Ovary (tissue), 9 donors: Measurements from ENCODE around the gene SBNO2. TPM values are rescaled to one million over a fixed set of nuclear protein-coding genes. Genes with fewer than 3 reads are reported as not detected.
A peak's percentile ranks its signal among the peaks of the same experiment; 100 is the strongest.

Source experiments
- DNase-seq, 5 donors: peaks; one replicate each; pipeline ENCODE4 v3.0.0-alpha.2; 2019 to 2020
- H3K27ac ChIP-seq, 2 donors: fragments of 200-600 bp; one replicate each; pipeline versions ENCODE4 v1.5.1 to v1.8.0; 2019 to 2022
- H3K27me3 ChIP-seq: fragments of 200-600 bp; one replicate; pipeline ENCODE4 v1.8.0; 2022
- H3K36me3 ChIP-seq: fragments of 200-600 bp; sonication (generic); one replicate; pipeline ENCODE4 v1.5.1; 2019
- H3K4me1 ChIP-seq: one replicate; pipeline ENCODE4 v1.8.1; 2013; ENCODE audit warnings: mild to moderate bottlenecking, moderate library complexity; ENCODE audit not compliant: insufficient read depth
- H3K4me3 ChIP-seq: fragments of 200-600 bp; sonication (generic); one replicate; pipeline ENCODE4 v1.5.1; 2017
- H3K9me3 ChIP-seq, 2 donors: fragments of 200-600 bp in 1 of 2; sonication (generic) in 1 of 2; one replicate each; pipeline versions ENCODE4 v1.5.1 to v1.8.1; 2013 to 2019; ENCODE audit warnings: mild to moderate bottlenecking in 1 of 2, moderate library complexity in 1 of 2
- CTCF ChIP-seq, 3 donors: fragments of 450-650 bp in 2 of 3; fragments of 200-600 bp in 1 of 3; IDR thresholded peaks; one replicate each; pipeline versions ENCODE4 v1.5.1 to v1.8.0; 2016 to 2022; ENCODE audit warnings: antibody characterized with exemption in 3 of 3, mild to moderate bottlenecking in 1 of 3
- EP300 ChIP-seq: sonication (generic); formaldehyde crosslinking; IDR thresholded peaks from one replicate; pipeline ENCODE4 v1.6.1; 2017; ENCODE audit warnings: antibody characterized with exemption
- POLR2A ChIP-seq: fragments of 450-650 bp; IDR thresholded peaks from one replicate; pipeline ENCODE4 v1.6.1; 2017; ENCODE audit warnings: antibody characterized with exemption, mild to moderate bottlenecking, moderate library complexity
- WGBS, 3 donors: extraction: QIAGEN DNeasy Blood & Tissue Kit in 1 of 3; methylation state at CpG; one replicate each; pipeline versions ENCODE4 v1.1.5 to v1.1.7; 2013 to 2017; 5-methylcytosine and 5-hydroxymethylcytosine counted together
- intact Hi-C, 4 donors: fragments of 100-400 bp; cut with DNase I; formaldehyde crosslinking; loops; one replicate each; pipeline versions ENCODE4 v1.11.0 to v1.15.1; 2022 to 2023
- polyA plus RNA-seq, 2 donors: library from polyadenylated mRNA; stranded (reverse); fragments of 200-250 nt in 1 of 2; fragments of 350-450 nt in 1 of 2; fragmentation: Illumina TruSeq in 1 of 2; extraction: RNeasy Lipid Tissue Mini Kit (QIAGEN cat#74804) in 1 of 2; gene quantifications; one replicate each; pipeline ENCODE4 v1.2.3, GENCODE V29; 2013 to 2014
- total RNA-seq, 7 donors: library from RNA; depleted of rRNA in 2 of 7; stranded (reverse); fragments of >200 nt in 2 of 7; fragmentation: NEBNext Ultra II Directional in 3 of 7; extraction: Animal tissue kit (Norgen Biotek cat#: 25700) in 3 of 7; gene quantifications; one replicate each; pipeline versions ENCODE4 v1.1.0 to v1.2.4, GENCODE V29; 2016 to 2023
- donor health status: DM: no; HTN: no; CAD: no; lungs with moderate emphysema.
- donor health status: DM: no; HTN: no; CAD: no.
- donor health status: Bipolar disorder and iron deficiency.
- donor health status: DM: yes; HTN: yes; CAD: no.
- donor health status: DM: no; HTN: no; CAD: no.
- donor health status: DM: yes; HTN: yes; CAD: no.

Gene SBNO2
- total and polyA plus RNA-seq, 9 donors = 6.1 to 92.6 (median 60.9) TPM

GRCh38 chr19:1150333-1151036 is 23.6 kb downstream of the SBNO2 start:
- WGBS, 3 donors = 80 to 86% (median 84%) methylated on average over 27 to 33 of the region's 33 CpGs
- Histone ChIP-seq H3K4me3 (no peak overlapping the region), H3K9me3 (no peaks in the 10 kb centered on the region), H3K36me3 (no peaks in the 10 kb centered on the region), H3K27ac (no peak overlapping the region), H3K27me3 (no peaks in the 10 kb centered on the region), H3K4me1 (peaks cover 17% of the 10 kb centered on the region)
- intact Hi-C loops = loop anchor here in 1 of 4 donors (10.0 kb wide), 1 partner anchor 1154 kb away; the partner anchor contains the start of gene LINGO3
- peak in 1 of 5 donors; percentile 7 for DNase-seq
- TF ChIP-seq EP300 (no peak), CTCF (IDR thresholded peaks at IDR 0.05) (no peak), POLR2A (no peak)

- H3K4me1 ChIP-seq = peaks cover 9% of the 10 kb centered on the region
- no peak overlapping the region for H3K4me3 ChIP-seq
- intact Hi-C loops = loop anchor here in 1 of 4 donors (10.0 kb wide), 1 partner anchor 1155 kb away; the partner anchor contains the start of gene LINGO3
- no peaks in the 10 kb centered on the region for H3K9me3 ChIP-seq
- WGBS, 3 donors = 92 to 94% (median 92%) methylated on average over 39 of the region's 39 CpGs
- DNase-seq = peak in 1 of 5 donors; percentile 10
- TF ChIP-seq EP300 (no peak), POLR2A (no peak)
- no peaks in the 10 kb centered on the region for H3K27me3 ChIP-seq
- H3K27ac ChIP-seq = no peak overlapping the region
- H3K36me3 ChIP-seq = no peaks in the 10 kb centered on the region
Observed at GRCh38 chr19:1149259-1150045, 24.6 kb downstream of the SBNO2 start.

- Histone ChIP-seq H3K27me3 (no peaks in the 10 kb centered on the region), H3K36me3 (no peaks in the 10 kb centered on the region), H3K4me1 (peaks cover 6% of the 10 kb centered on the region), H3K9me3 (no peaks in the 10 kb centered on the region), H3K27ac (no peak overlapping the region), H3K4me3 (no peak overlapping the region)
- TF ChIP-seq EP300 = no peak
- no peak for TF ChIP-seq POLR2A
- no peak for TF ChIP-seq CTCF (IDR thresholded peaks at IDR 0.05)
- peak in 1 of 5 donors; percentile 6 for DNase-seq
- WGBS, 3 donors = 88 to 91% (median 89%) methylated on average over 15 of the region's 15 CpGs
- intact Hi-C loops = no loop called here
Observed at GRCh38 chr19:1147934-1148549, 26.0 kb downstream of the SBNO2 start.

GRCh38 chr19:1146858-1147780 is 26.9 kb downstream of the SBNO2 start:
- intact Hi-C loops = no loop called here
- TF ChIP-seq POLR2A (no peak), EP300 (no peak)
- Histone ChIP-seq H3K4me3 (no peak overlapping the region), H3K9me3 (no peaks in the 10 kb centered on the region), H3K27me3 (no peaks in the 10 kb centered on the region), H3K36me3 (no peaks in the 10 kb centered on the region), H3K4me1 (peaks cover 6% of the 10 kb centered on the region), H3K27ac (no peak overlapping the region)
- 79 to 82% (median 82%) methylated on average over 33 to 38 of the region's 38 CpGs for WGBS, 3 donors
- peak in 1 of 5 donors; percentile 8 for DNase-seq

- Histone ChIP-seq H3K4me3 (no peak overlapping the region), H3K9me3 (no peaks in the 10 kb centered on the region), H3K4me1 (peaks cover 5% of the 10 kb centered on the region), H3K27me3 (no peaks in the 10 kb centered on the region), H3K36me3 (no peaks in the 10 kb centered on the region), H3K27ac (no peak overlapping the region)
- intact Hi-C loops = no loop called here
- 79 to 94% (median 92%) methylated on average over 4 to 13 of the region's 13 CpGs for WGBS, 3 donors
- TF ChIP-seq CTCF (IDR thresholded peaks at IDR 0.05) = no peak
- TF ChIP-seq POLR2A = no peak
- TF ChIP-seq EP300 = no peak
- no peak for DNase-seq
Observed at GRCh38 chr19:1146412-1146699, 27.7 kb downstream of the SBNO2 start.
